ENCODE results near the gene KCNE4. TPM values are rescaled to one million over a fixed set of nuclear protein-coding genes. Genes with fewer than 3 reads are reported as not detected.

The KCNE4 gene
- total RNA-seq, 1 donor from 2014 or later, result 0.27 TPM

GRCh38 chr2:223052548-223053483 lies 826 bp downstream of the KCNE4 start:
- Histone ChIP-seq H2AFZ (ENCODE audit: low read depth, low read length) (peak overlapping the region; percentile 12), H3K4me1 (ENCODE audit: insufficient read depth, low read length) (peaks cover 26% of the 10 kb centered on the region), H4K20me1 (ENCODE audit: insufficient read depth, low read length) (no peaks in the 10 kb centered on the region), H3K36me3 (ENCODE audit: insufficient read depth, low read length) (no peaks in the 10 kb centered on the region), H3K9me3 (ENCODE audit: insufficient read depth, low read depth, low read length) (no peaks in the 10 kb centered on the region), H3K27ac (ENCODE audit: low read depth, low read length) (peak overlapping the region; percentile 79), H3K79me2 (ENCODE audit: insufficient read depth, low read length) (no peaks in the 10 kb centered on the region), H3K9ac (ENCODE audit: low read length) (peak overlapping the region; percentile 74), H3K4me3 (ENCODE audit: insufficient read depth, low read depth, low read length) (peak overlapping the region; percentile 47), H3K27me3 (ENCODE audit: insufficient read depth, low read length) (no peaks in the 10 kb centered on the region), H3K4me2 (ENCODE audit: low read length) (peak overlapping the region; percentile 89)
- H3K9me3 Mint-ChIP-seq (ENCODE audit: unreplicated experiment), result peaks cover 2% of the 10 kb centered on the region
- FAIRE-seq, result no peak
- no peak for TF ChIP-seq CTCF (IDR thresholded peaks at IDR 0.05; ENCODE audit: insufficient read depth, low read depth, low read length)
- no peak for TF ChIP-seq EZH2 (IDR thresholded peaks at IDR 0.05; ENCODE audit: insufficient read depth, low read length)
- no peaks in the 10 kb centered on the region for H3K27me3 Mint-ChIP-seq (ENCODE audit: low read depth, unreplicated experiment)
- no peaks in the 10 kb centered on the region for H3K36me3 Mint-ChIP-seq (ENCODE audit: low read depth, unreplicated experiment)
- H3K4me1 Mint-ChIP-seq (ENCODE audit: low read depth, unreplicated experiment), result peaks cover 54% of the 10 kb centered on the region
- H3K27ac Mint-ChIP-seq (ENCODE audit: unreplicated experiment), result peak overlapping the region; percentile 97
- DNase-seq (ENCODE audit: low read depth), result no peak
- H3K4me3 Mint-ChIP-seq (ENCODE audit: unreplicated experiment), result no peak overlapping the region

GRCh38 chr2:223053484-223054192 lies 1.6 kb downstream of the KCNE4 start:
- no peak for TF ChIP-seq EZH2 (IDR thresholded peaks at IDR 0.05; ENCODE audit: insufficient read depth, low read length)
- no peak for TF ChIP-seq CTCF (IDR thresholded peaks at IDR 0.05; ENCODE audit: insufficient read depth, low read depth, low read length)
- peaks cover 23% of the 10 kb centered on the region for H3K4me1 ChIP-seq (ENCODE audit: insufficient read depth, low read length)
- DNase-seq (ENCODE audit: low read depth), result no peak
- H3K4me3 ChIP-seq (ENCODE audit: insufficient read depth, low read depth, low read length), result peak overlapping the region; percentile 47
- H3K79me2 ChIP-seq (ENCODE audit: insufficient read depth, low read length), result no peaks in the 10 kb centered on the region
- Mint-ChIP-seq H3K27ac (ENCODE audit: unreplicated experiment) (peak overlapping the region; percentile 97), H3K4me1 (ENCODE audit: low read depth, unreplicated experiment) (peaks cover 49% of the 10 kb centered on the region), H3K27me3 (ENCODE audit: low read depth, unreplicated experiment) (no peaks in the 10 kb centered on the region), H3K36me3 (ENCODE audit: low read depth, unreplicated experiment) (no peaks in the 10 kb centered on the region), H3K4me3 (ENCODE audit: unreplicated experiment) (no peak overlapping the region), H3K9me3 (ENCODE audit: unreplicated experiment) (peaks cover 2% of the 10 kb centered on the region)
- H2AFZ ChIP-seq (ENCODE audit: low read depth, low read length), result peak overlapping the region; percentile 52
- no peaks in the 10 kb centered on the region for H3K27me3 ChIP-seq (ENCODE audit: insufficient read depth, low read length)
- no peaks in the 10 kb centered on the region for H3K9me3 ChIP-seq (ENCODE audit: insufficient read depth, low read depth, low read length)
- H3K9ac ChIP-seq (ENCODE audit: low read length), result peak overlapping the region; percentile 74
- H3K27ac ChIP-seq (ENCODE audit: low read depth, low read length), result peak overlapping the region; percentile 79
- H4K20me1 ChIP-seq (ENCODE audit: insufficient read depth, low read length), result no peaks in the 10 kb centered on the region
- FAIRE-seq, result no peak
- H3K36me3 ChIP-seq (ENCODE audit: insufficient read depth, low read length), result no peaks in the 10 kb centered on the region
- H3K4me2 ChIP-seq (ENCODE audit: low read length), result peak overlapping the region; percentile 89
